ENCODE data around the gene PLCL1.

Gene PLCL1

GRCh38 chr2:197857476-197858107 lies 53.2 kb downstream of the PLCL1 start:
- no peak for DNase-seq (ENCODE audit: low spot score)

- no peak for DNase-seq (ENCODE audit: low spot score)
These were observed 54.3 kb downstream of the PLCL1 start for GRCh38 chr2:197858607-197859140.

GRCh38 chr2:197862246-197862955 lies 58.0 kb downstream of the PLCL1 start:
- no peak for DNase-seq (ENCODE audit: low spot score)

GRCh38 chr2:197863744-197864143 lies 59.4 kb downstream of the PLCL1 start:
- no peak for DNase-seq (ENCODE audit: low spot score)

- DNase-seq (ENCODE audit: low spot score), result no peak
These were observed 62.1 kb downstream of the PLCL1 start for GRCh38 chr2:197866455-197866854.

- DNase-seq (ENCODE audit: low spot score), result no peak
These were observed 62.6 kb downstream of the PLCL1 start for GRCh38 chr2:197867033-197867432.

GRCh38 chr2:197867624-197868023 lies 63.2 kb downstream of the PLCL1 start:
- DNase-seq (ENCODE audit: low spot score), result no peak

GRCh38 chr2:197868206-197868605 lies 63.8 kb downstream of the PLCL1 start:
- DNase-seq (ENCODE audit: low spot score), result no peak

GRCh38 chr2:197869041-197869440 lies 64.6 kb downstream of the PLCL1 start:
- DNase-seq (ENCODE audit: low spot score), result no peak

- DNase-seq (ENCODE audit: low spot score), result no peak
These were observed 65.2 kb downstream of the PLCL1 start for GRCh38 chr2:197869501-197870111.

- no peak for DNase-seq (ENCODE audit: low spot score)
These were observed 65.7 kb downstream of the PLCL1 start for GRCh38 chr2:197870137-197870536.

GRCh38 chr2:197871780-197872456 lies 67.5 kb downstream of the PLCL1 start:
- no peak for DNase-seq (ENCODE audit: low spot score)

- no peak for DNase-seq (ENCODE audit: low spot score)
These were observed 68.9 kb downstream of the PLCL1 start for GRCh38 chr2:197873293-197873701.

- no peak for DNase-seq (ENCODE audit: low spot score)
These were observed 71.4 kb downstream of the PLCL1 start for GRCh38 chr2:197875763-197876162.

- no peak for DNase-seq (ENCODE audit: low spot score)
These were observed 72.1 kb downstream of the PLCL1 start for GRCh38 chr2:197876524-197876923.

GRCh38 chr2:197877038-197877437 lies 72.6 kb downstream of the PLCL1 start:
- DNase-seq (ENCODE audit: low spot score), result no peak

GRCh38 chr2:197878792-197879191 lies 74.4 kb downstream of the PLCL1 start:
- DNase-seq (ENCODE audit: low spot score), result no peak

- no peak for DNase-seq (ENCODE audit: low spot score)
These were observed 75.5 kb downstream of the PLCL1 start for GRCh38 chr2:197879812-197880408.

GRCh38 chr2:197883354-197884032 lies 79.1 kb downstream of the PLCL1 start:
- DNase-seq (ENCODE audit: low spot score), result no peak

GRCh38 chr2:197884252-197884651 lies 79.9 kb downstream of the PLCL1 start:
- no peak for DNase-seq (ENCODE audit: low spot score)

- no peak for DNase-seq (ENCODE audit: low spot score)
These were observed 80.7 kb downstream of the PLCL1 start for GRCh38 chr2:197885126-197885525.

- no peak for DNase-seq (ENCODE audit: low spot score)
These were observed 81.2 kb downstream of the PLCL1 start for GRCh38 chr2:197885587-197885986.

Data from pons (tissue), 1 donor.